Glutamatergic neuron (in vitro differentiated cells): ENCODE measurements around the gene FBLN1. TPM values are rescaled to one million over a fixed set of nuclear protein-coding genes. Genes with fewer than 3 reads are reported as not detected.
"Not testable (repeated sequence)": the region's sequence is repeated elsewhere in the genome, so short reads cannot be mapped to it uniquely, and the experiment has no call there.

Experiments
- DNase-seq: peaks from one replicate; pipeline ENCODE4 v3.0.0; 2022
- H3K27ac Mint-ChIP-seq: one replicate; pipeline ENCODE4 v1.8.0; 2020; ENCODE audit warnings: mild to moderate bottlenecking, mixed read lengths, inconsistent platforms; ENCODE audit not compliant: unreplicated experiment
- H3K27me3 Mint-ChIP-seq: one replicate; pipeline ENCODE4 v1.8.0; 2020; ENCODE audit warnings: mild to moderate bottlenecking, moderate library complexity, mixed read lengths, inconsistent platforms; ENCODE audit not compliant: unreplicated experiment
- H3K36me3 Mint-ChIP-seq: one replicate; pipeline ENCODE4 v1.8.0; 2020; ENCODE audit warnings: mild to moderate bottlenecking, mixed read lengths, inconsistent platforms; ENCODE audit not compliant: unreplicated experiment
- H3K4me1 Mint-ChIP-seq: one replicate; pipeline ENCODE4 v1.8.0; 2020; ENCODE audit warnings: mild to moderate bottlenecking, low read depth, mixed read lengths, inconsistent platforms; ENCODE audit not compliant: unreplicated experiment
- H3K4me3 Mint-ChIP-seq: one replicate; pipeline ENCODE4 v1.8.0; 2020; ENCODE audit warnings: mild to moderate bottlenecking, mixed read lengths, inconsistent platforms; ENCODE audit not compliant: unreplicated experiment
- H3K9me3 Mint-ChIP-seq: one replicate; pipeline ENCODE4 v1.8.0; 2020; ENCODE audit warnings: mild to moderate bottlenecking, moderate library complexity, mixed read lengths, inconsistent platforms; ENCODE audit not compliant: unreplicated experiment
- total RNA-seq: library from RNA; stranded (reverse); fragmentation: NEBNext Ultra II Directional; extraction: Animal tissue kit (Norgen Biotek cat#: 25700); gene quantifications from one replicate; pipeline ENCODE4 v1.2.1, GENCODE V29; 2021; ENCODE audit not compliant: unreplicated experiment
- TF ChIP-seq, protein P1 (sequence below): fragments of 200-600 bp; sonication (generic); IDR thresholded peaks from one replicate; pipeline ENCODE4 v1.5.0; 2021; ENCODE audit not compliant: partially characterized antibody, unreplicated experiment

FBLN1 gene
- total RNA-seq, 1 donor from 2014 or later, result 184 TPM

DNA sequence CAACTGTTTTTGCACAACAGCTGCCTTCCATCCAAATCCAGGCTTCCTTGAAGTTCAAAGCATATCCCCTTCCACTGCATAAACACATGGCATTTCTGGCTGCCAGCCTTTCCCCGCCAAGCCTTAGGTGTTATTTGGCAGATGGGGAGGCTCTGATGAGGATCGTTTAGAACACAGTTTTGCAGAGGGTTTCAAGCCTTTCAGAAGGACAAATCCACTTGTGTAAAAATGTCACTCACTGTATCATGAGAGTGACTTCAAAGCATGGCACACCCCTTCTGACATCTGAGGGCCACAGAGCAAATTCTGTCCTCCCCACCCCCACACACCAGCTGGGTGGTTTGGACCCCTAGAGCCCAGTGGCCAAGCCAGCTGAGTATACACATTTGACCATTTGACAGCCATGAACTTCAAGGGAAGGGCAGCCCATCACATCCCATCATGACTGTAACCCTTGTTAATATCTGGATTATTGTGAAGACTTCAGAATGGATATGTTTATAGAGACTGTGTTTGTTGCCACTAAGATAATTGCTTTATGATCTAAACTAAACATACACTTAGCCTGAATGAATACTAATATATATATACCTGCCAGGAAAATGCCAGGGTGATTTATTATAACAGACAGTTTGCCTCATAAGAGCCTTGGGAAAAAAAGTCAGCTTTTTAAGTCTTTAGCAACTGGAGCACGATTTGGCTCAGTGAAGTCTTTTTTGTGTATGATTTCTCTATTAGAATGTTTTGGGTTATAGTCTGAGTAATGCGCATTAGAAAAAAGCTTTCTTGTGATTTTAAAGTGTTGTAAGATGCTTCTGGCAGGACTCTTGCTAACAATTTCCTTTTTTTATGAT lies 31.9 kb downstream of the FBLN1 start:
- peaks cover 4% of the 10 kb centered on the region for H3K9me3 Mint-ChIP-seq
- H3K4me1 Mint-ChIP-seq, result peaks cover 7% of the 10 kb centered on the region
- peaks cover 1% of the 10 kb centered on the region for H3K27me3 Mint-ChIP-seq
- TF ChIP-seq, protein P1, sequence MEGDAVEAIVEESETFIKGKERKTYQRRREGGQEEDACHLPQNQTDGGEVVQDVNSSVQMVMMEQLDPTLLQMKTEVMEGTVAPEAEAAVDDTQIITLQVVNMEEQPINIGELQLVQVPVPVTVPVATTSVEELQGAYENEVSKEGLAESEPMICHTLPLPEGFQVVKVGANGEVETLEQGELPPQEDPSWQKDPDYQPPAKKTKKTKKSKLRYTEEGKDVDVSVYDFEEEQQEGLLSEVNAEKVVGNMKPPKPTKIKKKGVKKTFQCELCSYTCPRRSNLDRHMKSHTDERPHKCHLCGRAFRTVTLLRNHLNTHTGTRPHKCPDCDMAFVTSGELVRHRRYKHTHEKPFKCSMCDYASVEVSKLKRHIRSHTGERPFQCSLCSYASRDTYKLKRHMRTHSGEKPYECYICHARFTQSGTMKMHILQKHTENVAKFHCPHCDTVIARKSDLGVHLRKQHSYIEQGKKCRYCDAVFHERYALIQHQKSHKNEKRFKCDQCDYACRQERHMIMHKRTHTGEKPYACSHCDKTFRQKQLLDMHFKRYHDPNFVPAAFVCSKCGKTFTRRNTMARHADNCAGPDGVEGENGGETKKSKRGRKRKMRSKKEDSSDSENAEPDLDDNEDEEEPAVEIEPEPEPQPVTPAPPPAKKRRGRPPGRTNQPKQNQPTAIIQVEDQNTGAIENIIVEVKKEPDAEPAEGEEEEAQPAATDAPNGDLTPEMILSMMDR, result no peak
- peak overlapping the region; percentile 59 for H3K27ac Mint-ChIP-seq
- peaks cover 4% of the 10 kb centered on the region for H3K36me3 Mint-ChIP-seq
- DNase-seq, result no peak
- H3K4me3 Mint-ChIP-seq, result no peak overlapping the region

DNA sequence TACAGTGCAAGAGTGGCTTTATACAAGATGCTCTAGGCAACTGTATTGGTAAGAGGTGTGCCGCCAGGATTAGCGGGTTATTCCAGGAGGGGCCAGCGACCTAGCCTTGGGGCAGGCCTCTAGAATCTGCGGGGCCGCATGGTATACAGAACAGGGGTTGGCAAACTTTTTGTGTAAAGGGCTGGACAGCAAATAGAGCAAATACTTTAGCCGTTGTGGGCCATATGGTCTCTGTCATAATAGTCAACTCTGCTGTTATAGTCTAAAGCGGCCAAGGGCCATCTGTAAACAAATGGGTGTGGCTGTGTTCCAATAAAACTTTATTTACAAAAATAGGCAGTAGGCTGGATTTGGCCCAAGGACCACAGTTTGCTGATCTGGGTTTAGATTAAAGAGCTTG lies 32.6 kb downstream of the FBLN1 start:
- TF ChIP-seq, protein P1, result no peak
- no peak overlapping the region for H3K4me3 Mint-ChIP-seq
- peaks cover 4% of the 10 kb centered on the region for H3K9me3 Mint-ChIP-seq
- no peak for DNase-seq
- H3K4me1 Mint-ChIP-seq, result peaks cover 7% of the 10 kb centered on the region
- H3K27ac Mint-ChIP-seq, result no peak overlapping the region
- H3K27me3 Mint-ChIP-seq, result peaks cover 1% of the 10 kb centered on the region
- H3K36me3 Mint-ChIP-seq, result peaks cover 4% of the 10 kb centered on the region

DNA sequence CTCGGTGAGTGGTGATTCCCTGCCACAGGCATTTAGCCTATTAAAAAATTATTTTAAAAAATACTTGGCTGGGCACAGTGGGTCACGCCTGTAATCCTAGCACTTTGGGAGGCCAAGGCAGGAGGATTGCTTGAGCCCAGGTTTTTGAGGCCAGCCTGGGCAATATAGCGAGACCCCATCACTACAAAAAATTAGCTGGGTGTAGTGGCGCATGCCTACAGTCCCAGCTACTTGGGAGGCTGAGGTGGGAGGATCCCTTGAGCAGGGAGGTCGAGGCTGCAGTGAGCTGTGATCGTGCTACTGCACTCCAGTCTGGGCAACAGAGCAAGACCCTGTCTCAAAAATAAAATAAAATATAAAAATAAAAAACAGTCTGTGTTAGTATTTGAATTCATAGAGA lies 33.2 kb downstream of the FBLN1 start:
- H3K27me3 Mint-ChIP-seq, H3K36me3 Mint-ChIP-seq: not testable (repeated sequence)

DNA sequence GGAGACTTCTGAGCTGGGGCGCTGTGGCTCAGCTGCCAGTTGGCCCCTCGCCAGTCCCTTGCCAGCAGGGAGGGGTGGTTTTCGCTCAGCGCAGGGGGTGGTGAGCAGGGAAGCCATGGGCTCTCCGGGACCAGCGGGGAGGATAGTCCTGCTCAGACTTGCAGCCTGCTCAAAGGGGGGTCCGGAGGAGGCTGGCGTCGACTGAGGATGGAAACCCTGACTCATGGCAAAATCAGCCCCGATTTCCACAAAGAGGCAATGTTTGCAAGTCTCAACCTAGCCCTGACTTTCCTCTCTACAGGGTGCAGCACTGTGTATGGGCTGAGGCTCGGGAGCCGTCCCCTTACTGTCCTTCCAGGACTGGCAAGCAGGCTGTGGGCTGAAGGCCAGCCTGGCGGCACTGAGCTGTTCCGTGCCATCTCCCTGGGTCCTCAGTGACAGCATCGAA lies 35.1 kb downstream of the FBLN1 start:
- DNase-seq, result no peak
- Mint-ChIP-seq H3K27me3 (no peaks in the 10 kb centered on the region), H3K27ac (no peak overlapping the region), H3K4me3 (no peak overlapping the region), H3K36me3 (peaks cover 4% of the 10 kb centered on the region), H3K9me3 (peaks cover 9% of the 10 kb centered on the region), H3K4me1 (peaks cover 4% of the 10 kb centered on the region)
- TF ChIP-seq, protein P1, result no peak

More for the DNA sequence above, 33.2 kb downstream of the FBLN1 start:
- not testable (repeated sequence) for H3K27ac Mint-ChIP-seq, DNase-seq, H3K9me3 Mint-ChIP-seq, H3K4me3 Mint-ChIP-seq, H3K4me1 Mint-ChIP-seq

DNA sequence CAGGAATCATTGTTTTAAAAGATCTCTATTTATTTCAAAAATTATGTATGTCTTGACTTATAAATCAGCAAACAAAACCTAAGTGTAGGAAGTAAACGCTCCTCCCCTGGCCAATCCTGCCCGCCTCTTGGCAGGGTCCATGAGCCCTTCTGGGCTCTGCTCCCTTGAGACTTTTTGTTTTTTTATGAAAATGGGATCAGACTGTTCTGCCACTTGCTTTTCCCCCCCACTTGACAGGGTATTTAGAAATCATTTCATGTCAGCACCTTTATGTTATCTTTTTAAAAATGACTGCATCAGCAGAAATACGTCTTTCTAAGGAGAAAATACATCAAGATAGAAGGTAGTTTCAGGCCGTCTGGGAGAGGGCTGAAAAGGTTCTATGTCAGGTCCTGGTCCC lies 35.6 kb downstream of the FBLN1 start:
- DNase-seq, result no peak
- Mint-ChIP-seq H3K4me3 (no peak overlapping the region), H3K9me3 (peaks cover 9% of the 10 kb centered on the region), H3K4me1 (peaks cover 4% of the 10 kb centered on the region), H3K27ac (no peak overlapping the region), H3K27me3 (no peaks in the 10 kb centered on the region), H3K36me3 (peaks cover 4% of the 10 kb centered on the region)
- TF ChIP-seq, protein P1, result no peak
